Ureter (tissue), 1 donor: ENCODE results near the gene GLDC. TPM values are rescaled to one million over a fixed set of nuclear protein-coding genes. Genes with fewer than 3 reads are reported as not detected.
"Not testable (repeated sequence)": the region's sequence is repeated elsewhere in the genome, so short reads cannot be mapped to it uniquely, and the experiment has no call there.

ENCODE experiments used
- DNase-seq: peaks from one replicate; pipeline ENCODE4 v3.0.0-alpha.2; 2020; ENCODE audit warnings: low spot score
- total RNA-seq: library from RNA; stranded (reverse); gene quantifications from one replicate; pipeline ENCODE4 v1.2.4, GENCODE V29; 2023
- donor health status: DM: yes; HTN: yes; CAD: no.

Gene GLDC
- total RNA-seq, 1 donor from 2014 or later, result 117 TPM

DNA sequence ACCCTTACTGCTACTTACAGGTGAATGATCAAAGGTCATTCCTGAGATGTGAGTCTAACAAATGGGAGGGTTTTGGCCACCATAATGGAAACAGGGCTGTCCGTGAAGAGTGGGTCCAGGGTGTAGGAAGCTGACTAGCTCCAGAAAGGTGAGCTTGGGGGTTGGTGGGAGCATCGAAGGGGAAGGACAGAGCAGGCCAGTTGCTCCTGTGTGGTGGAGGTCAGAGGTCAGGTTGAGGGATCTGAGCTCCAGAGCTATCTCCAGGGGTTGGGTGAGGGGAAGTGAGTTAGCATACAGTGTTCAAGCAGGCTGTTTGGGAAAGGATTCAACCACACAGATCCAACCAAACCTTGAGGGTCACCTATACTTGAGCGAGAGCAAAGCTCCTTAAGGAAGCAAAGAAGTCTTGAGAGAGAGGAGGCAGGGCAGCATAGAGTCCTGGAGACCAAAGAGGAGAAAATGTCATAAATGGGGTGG, 18.7 kb upstream of the GLDC start:
- DNase-seq, result no peak

DNA sequence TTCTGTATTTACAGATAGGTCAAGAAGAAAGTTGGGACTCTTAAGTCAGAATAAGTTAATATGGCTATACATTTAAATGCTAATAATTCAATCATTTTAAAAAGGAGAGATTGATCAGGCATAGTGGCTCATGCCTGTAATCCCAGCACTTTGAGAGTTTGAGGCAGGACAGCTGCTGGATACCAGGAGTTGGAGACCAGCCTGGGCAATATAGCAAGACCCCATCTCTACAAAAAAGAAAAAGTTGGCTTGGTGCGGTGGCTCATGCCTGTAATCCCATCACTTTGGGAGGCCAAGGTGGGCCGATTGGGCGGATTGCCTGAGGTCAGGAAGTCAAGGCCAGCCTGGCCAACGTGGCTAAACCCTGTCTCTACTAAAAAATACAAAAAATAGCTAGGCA, 15.0 kb upstream of the GLDC start:
- no peak for DNase-seq

GRCh38 chr9:6658628-6659353, 13.3 kb upstream of the GLDC start:
- DNase-seq, result no peak

- no peak for DNase-seq
Observed at GRCh38 chr9:6656614-6657300, 11.2 kb upstream of the GLDC start.

- no peak for DNase-seq
Observed at GRCh38 chr9:6655036-6655435, 9.5 kb upstream of the GLDC start.

DNA sequence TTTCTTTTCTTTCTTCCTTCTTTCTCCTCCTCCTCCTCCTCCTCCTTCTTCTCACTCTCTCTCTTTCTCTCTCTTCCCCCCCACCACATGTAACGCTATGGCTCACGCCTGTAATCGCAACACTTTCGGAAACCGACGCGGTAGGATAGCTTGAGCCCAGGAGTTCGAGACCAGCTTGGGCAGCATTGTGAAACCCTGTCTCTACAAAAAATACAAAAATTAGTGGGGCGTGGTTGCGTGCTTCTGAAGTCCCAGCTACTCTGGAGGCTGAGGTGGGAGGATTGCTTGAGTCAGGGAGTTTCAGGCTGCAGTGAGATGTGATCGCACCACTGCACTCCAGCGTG, 736 bp upstream of the GLDC start:
- DNase-seq, result no peak

GRCh38 chr9:6645105-6645354, 499 bp downstream of the GLDC start:
- not testable (repeated sequence) for DNase-seq

DNA sequence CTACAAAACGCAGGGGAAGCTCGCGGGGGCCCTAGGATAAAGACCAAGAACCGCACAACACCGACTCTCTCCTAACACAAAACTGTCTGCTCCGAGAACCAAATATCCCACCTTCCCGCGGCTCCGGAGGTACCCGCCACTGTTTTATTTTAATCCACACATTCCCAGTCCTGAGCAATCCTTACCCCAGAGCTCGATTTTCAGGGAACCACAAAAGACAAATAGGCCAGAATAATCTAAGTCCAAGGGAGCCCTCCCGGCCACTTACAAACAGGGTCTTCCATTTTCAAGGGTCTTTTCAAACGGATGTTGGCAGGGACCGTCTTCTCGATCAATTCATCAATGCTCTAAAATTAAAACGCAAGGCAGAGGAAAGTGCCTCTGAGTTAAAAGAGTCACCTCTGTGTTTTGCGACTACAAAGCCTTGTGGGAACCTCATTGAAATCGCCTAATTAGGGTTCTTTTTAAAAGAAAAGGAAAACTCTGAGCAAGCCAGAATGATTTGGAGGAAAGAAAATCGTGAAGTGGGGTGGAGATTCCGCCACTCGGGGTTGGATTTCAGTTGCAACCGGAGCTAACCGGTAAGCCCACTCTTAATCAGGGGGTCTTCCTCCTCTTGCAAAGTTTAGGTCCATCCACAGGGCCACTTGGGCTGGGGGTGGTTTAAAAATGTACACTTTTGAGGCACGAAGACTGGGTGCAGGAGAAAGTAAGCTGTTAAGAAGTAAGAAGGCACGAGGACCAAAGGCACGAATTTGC, 1.0 kb downstream of the GLDC start:
- DNase-seq, result no peak

GRCh38 chr9:6641961-6642360, 3.6 kb downstream of the GLDC start:
- DNase-seq, result no peak

GRCh38 chr9:6641561-6641960, 4.0 kb downstream of the GLDC start:
- DNase-seq, result no peak

- DNase-seq, result no peak
Observed at GRCh38 chr9:6641056-6641455, 4.5 kb downstream of the GLDC start.

DNA sequence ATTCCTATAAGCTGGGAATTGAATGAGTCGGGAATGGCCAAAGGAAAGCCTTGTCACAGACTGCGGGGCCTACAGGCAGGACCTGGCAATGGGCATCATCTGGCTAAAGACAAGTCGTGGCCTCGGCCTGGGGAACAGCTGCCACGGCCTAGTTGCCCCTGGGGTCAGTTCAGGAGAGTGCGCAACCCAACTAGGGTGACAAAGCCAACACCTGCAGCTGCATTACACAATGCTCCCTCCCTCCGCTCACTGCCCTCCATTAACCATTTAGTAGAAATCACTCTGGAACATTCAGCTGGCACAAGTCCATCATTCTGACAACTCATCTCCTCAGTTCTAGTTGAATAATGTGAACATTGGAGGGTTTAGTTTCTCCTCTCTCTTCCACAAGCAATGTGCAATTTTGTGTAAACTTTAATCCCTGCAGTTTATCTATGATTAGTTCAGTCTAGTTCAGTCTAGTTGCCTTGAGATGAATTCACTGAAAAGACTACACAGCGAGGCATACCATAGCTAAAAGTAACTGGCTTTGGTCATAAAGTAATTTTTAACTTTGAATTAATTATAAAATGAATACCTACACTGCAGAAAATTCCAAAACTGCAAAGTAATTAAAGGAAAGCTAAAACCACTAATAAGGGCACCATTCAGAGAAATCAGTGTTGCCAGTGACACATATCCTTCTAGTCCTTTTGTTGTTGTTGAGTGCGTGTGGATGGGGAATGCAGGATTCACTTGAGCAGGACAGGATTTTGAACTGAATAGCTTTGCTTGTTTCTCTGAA, 5.1 kb downstream of the GLDC start:
- DNase-seq, result no peak

DNA sequence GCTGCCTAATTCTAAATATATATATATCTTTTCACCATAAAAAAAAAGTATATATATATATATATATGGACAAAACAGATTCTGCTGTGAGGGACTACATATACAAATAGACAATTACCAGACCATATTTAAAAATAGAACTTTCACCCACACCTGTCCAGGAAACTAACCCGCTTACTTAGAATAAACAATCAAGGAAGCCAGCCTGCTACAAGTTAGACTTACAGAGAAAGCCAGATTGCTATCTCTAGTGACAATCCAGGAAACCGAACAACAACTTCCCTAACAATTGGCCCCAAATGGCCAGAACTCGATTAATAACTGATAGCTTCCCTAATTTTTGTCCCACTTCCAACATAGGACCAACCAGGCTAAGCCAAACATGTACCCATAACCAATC, 5.9 kb downstream of the GLDC start:
- DNase-seq, result no peak

GRCh38 chr9:6634444-6634843, 11.1 kb downstream of the GLDC start:
- no peak for DNase-seq

DNA sequence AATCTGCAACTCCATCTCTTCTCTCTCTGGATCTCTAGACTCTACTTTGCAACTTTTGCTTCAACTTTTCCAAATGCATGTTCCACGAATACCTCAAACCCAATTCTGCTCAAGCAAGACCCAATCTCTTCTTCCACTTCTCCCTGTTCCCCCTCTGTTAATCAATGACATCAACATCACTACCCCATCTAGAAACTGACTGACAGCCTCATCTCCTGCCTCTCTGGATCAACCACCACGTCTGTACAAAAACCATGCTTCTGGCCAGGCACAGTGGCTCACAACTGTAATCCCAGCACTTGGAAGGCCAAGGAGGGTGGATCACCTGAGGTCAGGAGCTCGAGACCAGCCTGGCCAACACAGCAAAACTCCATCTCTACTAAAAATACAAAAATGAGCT, 12.2 kb downstream of the GLDC start:
- DNase-seq, result no peak

DNA sequence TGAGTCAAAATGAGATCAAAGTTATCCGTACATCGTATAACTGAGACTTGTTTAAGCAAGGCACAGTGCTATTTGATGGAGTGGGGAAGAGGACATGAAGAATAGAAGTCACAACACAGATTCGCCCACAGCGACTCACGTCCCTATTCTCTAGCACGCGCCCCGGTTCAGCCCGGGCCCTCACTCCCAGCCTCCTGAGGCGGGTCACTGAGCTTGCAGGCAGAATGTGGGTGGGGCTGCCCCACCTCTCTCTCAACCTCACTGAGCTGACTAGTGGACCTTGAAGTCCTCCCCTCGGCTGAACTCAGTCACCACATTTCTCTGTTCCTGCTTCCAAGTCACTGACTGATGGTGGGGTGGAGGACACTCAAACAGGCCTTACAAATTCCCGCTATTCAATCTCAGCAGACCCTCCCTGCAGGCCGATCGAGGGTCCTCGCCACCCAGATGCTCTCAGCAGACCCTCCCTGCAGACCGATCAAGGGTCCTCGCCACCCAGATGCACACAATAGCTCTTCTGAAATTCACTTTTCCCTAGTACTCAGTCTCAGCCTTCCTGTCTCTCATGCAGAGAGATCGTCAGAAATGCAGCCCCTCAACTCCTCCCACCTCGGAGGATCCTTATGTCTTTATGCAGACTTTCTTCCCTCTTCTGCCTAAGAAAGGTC, 12.9 kb downstream of the GLDC start:
- peak; percentile 73 for DNase-seq

- DNase-seq, result no peak
Observed at GRCh38 chr9:6631207-6631512, 14.4 kb downstream of the GLDC start.

- no peak for DNase-seq
Observed at GRCh38 chr9:6630502-6631206, 14.9 kb downstream of the GLDC start.

- no peak for DNase-seq
Observed at GRCh38 chr9:6628704-6629103, 16.8 kb downstream of the GLDC start.

GRCh38 chr9:6625363-6625762, 20.2 kb downstream of the GLDC start:
- no peak for DNase-seq

GRCh38 chr9:6622784-6623183, 22.7 kb downstream of the GLDC start:
- not testable (repeated sequence) for DNase-seq
